Endothelial cell of umbilical vein (primary cell): ENCODE measurements around the gene ELOVL1. TPM values are rescaled to one million over a fixed set of nuclear protein-coding genes. Genes with fewer than 3 reads are reported as not detected.

ENCODE experiments used
- BruUV-seq: library from RNA; stranded (reverse); fragments of 400-500 nt; replicated peaks from 2 replicates; lab custom pipeline; 2021; lab: Mats Ljungman, UMichigan
- CTCF ChIA-PET: fragments of 300-600, 350-600 bp; sonication (Branson Sonifier 250); formaldehyde crosslinking; loops from one replicate; lab custom pipeline; 2021; ENCODE audit warnings: antibody characterized with exemption, inconsistent platforms; lab: Charles Lee
- POLR2A ChIA-PET: fragments of 300-600, 350-600 bp; sonication (Branson Sonifier 250); formaldehyde crosslinking; loops from one replicate; lab custom pipeline; 2021; ENCODE audit warnings: antibody characterized with exemption, inconsistent platforms; lab: Charles Lee
- DNase-seq: peaks from one replicate; pipeline ENCODE4 v3.0.0-alpha.2; 2011; ENCODE audit warnings: low read depth, low spot score
- FAIRE-seq: peaks from 2 replicates; lab custom pipeline; 2011; peaks lifted over from hg19 to GRCh38; lab: Jason Lieb, UNC
- H2AFZ ChIP-seq: 2 replicates; pipeline ENCODE4 v1.6.0; 2012; ENCODE audit warnings: low read depth, low read length, control low read depth, inconsistent platforms
- H3K27ac ChIP-seq: 2 replicates; pipeline ENCODE4 v1.5.1; 2011; ENCODE audit warnings: low read depth, mild to moderate bottlenecking, control low read depth, low read length, moderate library complexity; ENCODE audit not compliant: insufficient read depth
- H3K27me3 ChIP-seq, 2 experiments: 2 replicates each; pipeline versions ENCODE4 v1.6.0 to v1.6.1; 2011; ENCODE audit warnings: low read length in 2 of 2, mixed read lengths in 1 of 2; ENCODE audit not compliant: control insufficient read depth in 2 of 2, insufficient read depth in 2 of 2
- H3K36me3 ChIP-seq, 2 experiments: 2 replicates in 1 of 2; 3 replicates in 1 of 2; pipeline ENCODE4 v1.5.1; 2011; ENCODE audit warnings: low read length in 2 of 2, mild to moderate bottlenecking in 1 of 2, moderate library complexity in 1 of 2; ENCODE audit not compliant: control insufficient read depth in 2 of 2, insufficient read depth in 2 of 2; ENCODE audit errors: extremely low read depth in 1 of 2
- H3K4me1 ChIP-seq: 3 replicates; pipeline ENCODE4 v1.5.1; 2011; ENCODE audit warnings: mild to moderate bottlenecking, low read length; ENCODE audit not compliant: control insufficient read depth, insufficient read depth; ENCODE audit errors: extremely low read depth
- H3K4me2 ChIP-seq: 2 replicates; pipeline ENCODE4 v1.6.1; 2011; ENCODE audit warnings: low read length, control low read depth, mixed read lengths; ENCODE audit not compliant: insufficient read depth
- H3K4me3 ChIP-seq, 3 experiments: fragments of 200-600 bp in 1 of 3; sonication (generic), shearing (Covaris generic) in 1 of 3; replicated peaks in 1 of 3; 2 replicates each; pipeline ENCODE4 v1.5.1; 2011 to 2016; ENCODE audit warnings: control low read depth in 3 of 3, low read length in 3 of 3, mild to moderate bottlenecking in 2 of 3, inconsistent platforms in 1 of 3, low read depth in 1 of 3, moderate library complexity in 1 of 3; ENCODE audit not compliant: insufficient read depth in 1 of 3
- H3K79me2 ChIP-seq: 2 replicates; pipeline ENCODE4 v1.6.0; 2012; ENCODE audit warnings: low read length, inconsistent platforms; ENCODE audit not compliant: control insufficient read depth, insufficient read depth
- H3K9ac ChIP-seq: replicated peaks from 2 replicates; pipeline ENCODE3; 2011; ENCODE audit warnings: low read length, control low read depth; ENCODE audit not compliant: insufficient read depth; ENCODE audit errors: extremely low read depth
- H3K9me1 ChIP-seq: replicated peaks from 3 replicates; pipeline ENCODE4 v1.6.0; 2011; ENCODE audit warnings: mild to moderate bottlenecking, low read length; ENCODE audit not compliant: control insufficient read depth, insufficient read depth; ENCODE audit errors: extremely low read depth
- H3K9me3 ChIP-seq: replicated peaks from 2 replicates; pipeline ENCODE4 v1.5.1; 2012; ENCODE audit warnings: low read length, inconsistent platforms; ENCODE audit not compliant: control insufficient read depth, insufficient read depth
- H4K20me1 ChIP-seq: replicated peaks from 2 replicates; pipeline ENCODE3; 2011; ENCODE audit warnings: mild to moderate bottlenecking, low read length; ENCODE audit not compliant: control insufficient read depth, insufficient read depth; ENCODE audit errors: extremely low read depth
- EZH2 ChIP-seq: IDR thresholded peaks from 2 replicates; pipeline ENCODE4 v1.6.1; 2012; ENCODE audit warnings: borderline replicate concordance, low read depth, mild to moderate bottlenecking, moderate library complexity, low read length, inconsistent platforms; ENCODE audit not compliant: severe bottlenecking
- FOS ChIP-seq: IDR thresholded peaks from 2 replicates; pipeline ENCODE4 v1.6.1; 2011; ENCODE audit warnings: mild to moderate bottlenecking, low read length, moderate library complexity, borderline replicate concordance; ENCODE audit not compliant: insufficient read depth
- GATA2 ChIP-seq: IDR thresholded peaks from 2 replicates; pipeline ENCODE4 v1.7.0; 2011; ENCODE audit warnings: low read depth, mild to moderate bottlenecking, moderate library complexity, mixed read lengths, low read length; ENCODE audit not compliant: insufficient read length, insufficient read depth
- JUN ChIP-seq: IDR thresholded peaks from 2 replicates; pipeline ENCODE4 v1.6.1; 2011; ENCODE audit warnings: borderline replicate concordance, low read depth; ENCODE audit not compliant: insufficient read length, insufficient read depth
- MAX ChIP-seq: IDR thresholded peaks from 2 replicates; pipeline ENCODE4 v1.6.1; 2011; ENCODE audit not compliant: insufficient read depth, insufficient read length
- MYC ChIP-seq: IDR thresholded peaks from one replicate; pipeline ENCODE4 v1.6.1; 2011; ENCODE audit warnings: mild to moderate bottlenecking, low read depth, low read length
- POLR2A ChIP-seq: IDR thresholded peaks from 2 replicates; pipeline ENCODE4 v1.6.1; 2012; ENCODE audit warnings: low read depth, mild to moderate bottlenecking, control low read depth, low read length
- POLR2AphosphoS5 ChIP-seq: IDR thresholded peaks from 2 replicates; pipeline ENCODE4 v1.6.1; 2012; ENCODE audit warnings: low read depth, mild to moderate bottlenecking, control low read depth, low read length, moderate library complexity; ENCODE audit not compliant: insufficient read depth
- dilution Hi-C: fragments of 300-500 bp; cut with MboI; formaldehyde crosslinking; loops from one replicate; pipeline ENCODE4 v1.15.0; 2019; ENCODE audit warnings: low sequenced_read_pairs; ENCODE audit not compliant: extremely low pct_ligation_motif_present
- intact Hi-C: fragments of 100-400 bp; cut with micrococcal nuclease; formaldehyde crosslinking; loops from one replicate; pipeline ENCODE4 v1.10.0; 2022
- polyA plus RNA-seq, 4 experiments: library from polyadenylated mRNA; depleted of rRNA in 3 of 4; stranded (reverse) in 3 of 4; unstranded in 1 of 4; fragments of >200 nt; gene quantifications; 2 replicates each; pipeline versions ENCODE4 v1.2.1 to v1.2.3, GENCODE V29; 2011 to 2012; ENCODE audit warnings: missing spikeins in 1 of 4
- total RNA-seq: library from RNA; stranded (reverse); gene quantifications from 2 replicates; pipeline ENCODE4 v1.2.3, GENCODE V29; 2021
- TF ChIP-seq, protein P1 (sequence below), 2 donors: IDR thresholded peaks; 1 replicate in 1 of 2; 2 replicates in 1 of 2; pipeline ENCODE4 v1.5.1; 2011; ENCODE audit warnings: low read length in 2 of 2, mild to moderate bottlenecking in 2 of 2, moderate library complexity in 2 of 2, control low read depth in 1 of 2, inconsistent platforms in 1 of 2, low read depth in 1 of 2; ENCODE audit not compliant: insufficient read depth in 1 of 2; ENCODE audit errors: extremely low read depth in 1 of 2

Gene ELOVL1
- total and polyA plus RNA-seq, 2 donors (not counting 3 experiments of a cell fraction or from before 2014, with no cell fraction given): 134 to 303 TPM

DNA sequence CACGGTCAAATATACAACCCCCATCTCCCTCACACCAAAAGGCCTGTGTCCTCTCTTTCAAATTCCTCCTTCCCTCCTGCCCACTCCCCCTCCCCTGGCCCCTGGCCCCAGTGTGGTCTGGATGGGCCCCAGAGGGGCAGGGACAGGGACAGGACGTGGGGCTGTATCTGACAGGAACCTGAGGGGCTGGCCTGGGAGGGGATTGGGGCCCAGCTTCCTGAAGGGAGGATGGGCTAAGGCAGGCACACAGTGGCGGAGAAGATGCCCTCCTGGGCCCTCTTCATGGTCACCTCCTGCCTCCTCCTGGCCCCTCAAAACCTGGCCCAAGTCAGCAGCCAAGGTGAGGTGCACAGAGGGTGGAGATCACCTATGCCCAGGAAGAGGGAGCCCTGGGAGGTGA, 30.2 kb downstream of the ELOVL1 start, which contains the start of gene MPL:
MPL (plus strand) TSS at position 231 of the 400 bp plus-strand sequence; CDS start at position 262, 31 bp downstream.
- no TSS peak for BruUV-seq
- DNase-seq (no peak), FAIRE-seq (no peak)
- H3K4me3 ChIP-seq: no peak within 1 kb of the TSS
- ChIA-PET CTCF (no interaction called here), POLR2A (no interaction called here)
- TF ChIP-seq GATA2: no peak
- no peak for TF ChIP-seq JUN
- TF ChIP-seq MAX: no peak
- TF ChIP-seq POLR2AphosphoS5: no peak
- TF ChIP-seq, protein P1, sequence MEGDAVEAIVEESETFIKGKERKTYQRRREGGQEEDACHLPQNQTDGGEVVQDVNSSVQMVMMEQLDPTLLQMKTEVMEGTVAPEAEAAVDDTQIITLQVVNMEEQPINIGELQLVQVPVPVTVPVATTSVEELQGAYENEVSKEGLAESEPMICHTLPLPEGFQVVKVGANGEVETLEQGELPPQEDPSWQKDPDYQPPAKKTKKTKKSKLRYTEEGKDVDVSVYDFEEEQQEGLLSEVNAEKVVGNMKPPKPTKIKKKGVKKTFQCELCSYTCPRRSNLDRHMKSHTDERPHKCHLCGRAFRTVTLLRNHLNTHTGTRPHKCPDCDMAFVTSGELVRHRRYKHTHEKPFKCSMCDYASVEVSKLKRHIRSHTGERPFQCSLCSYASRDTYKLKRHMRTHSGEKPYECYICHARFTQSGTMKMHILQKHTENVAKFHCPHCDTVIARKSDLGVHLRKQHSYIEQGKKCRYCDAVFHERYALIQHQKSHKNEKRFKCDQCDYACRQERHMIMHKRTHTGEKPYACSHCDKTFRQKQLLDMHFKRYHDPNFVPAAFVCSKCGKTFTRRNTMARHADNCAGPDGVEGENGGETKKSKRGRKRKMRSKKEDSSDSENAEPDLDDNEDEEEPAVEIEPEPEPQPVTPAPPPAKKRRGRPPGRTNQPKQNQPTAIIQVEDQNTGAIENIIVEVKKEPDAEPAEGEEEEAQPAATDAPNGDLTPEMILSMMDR (IDR thresholded peaks at IDR 0.05; ENCODE audit: extremely low read depth in 1 of 2, insufficient read depth in 1 of 2, low read depth in 1 of 2, low read length in 2 of 2): no peak
- no peak for TF ChIP-seq POLR2A
- no peak for TF ChIP-seq FOS
- TF ChIP-seq MYC: no peak
- TF ChIP-seq EZH2: no peak
- no peaks in the 10 kb centered on the region for H3K4me1 ChIP-seq
- H4K20me1 ChIP-seq: no peaks in the 10 kb centered on the region
- no peak within 1 kb of the TSS for H3K27ac ChIP-seq
- intact Hi-C loops (no loop called here), dilution Hi-C loops (no loop called here)
- H3K27me3 ChIP-seq: peaks cover 0 to 2% of the 10 kb centered on the region in 2 experiments
- no peak within 1 kb of the TSS for H3K4me2 ChIP-seq
- no peaks in the 10 kb centered on the region for H3K9me3 ChIP-seq
- H2AFZ ChIP-seq: no peak within 1 kb of the TSS
- no peaks in the 10 kb centered on the region for H3K36me3 ChIP-seq
- H3K9ac ChIP-seq: no peak within 1 kb of the TSS
- no peaks in the 10 kb centered on the region for H3K79me2 ChIP-seq
- no peaks in the 10 kb centered on the region for H3K9me1 ChIP-seq
